Spleen (tissue), 7 donors: Measurements from ENCODE around the gene TMEM167B.

Source experiments
- CTCF ChIP-seq, 11 experiments: fragments of 200-600 bp in 7 of 11; fragments of 450-650 bp in 4 of 11; sonication (generic) in 4 of 11; IDR thresholded peaks in 8 of 11; conservative IDR thresholded peaks in 3 of 11; 1 replicate in 7 of 11; 2 replicates in 4 of 11; pipeline versions ENCODE4 v1.4.0 to v1.8.0; 2016 to 2021; ENCODE audit warnings: antibody characterized with exemption in 11 of 11, inconsistent platforms in 4 of 11, mild to moderate bottlenecking in 1 of 11
- POLR2AphosphoS5 ChIP-seq, 3 donors: sonication (generic); formaldehyde crosslinking; IDR thresholded peaks; one replicate each; pipeline ENCODE4 v1.5.1; 2017; ENCODE audit warnings: antibody characterized with exemption in 3 of 3
- donor health status: DM: no; HTN: no; CAD: no; lungs with moderate emphysema.
- donor health status: DM: no; HTN: no; CAD: no.
- donor health status: DM: no; HTN: no; CAD: no.

GRCh38 chr1:109104364-109105151 lies 14.0 kb downstream of the TMEM167B start:
- TF ChIP-seq CTCF (IDR thresholded peaks at IDR 0.05 in 8 of 11, conservative IDR thresholded peaks at IDR 0.05 in 3 of 11): no peak
- TF ChIP-seq POLR2AphosphoS5 (IDR thresholded peaks at IDR 0.05): no peak
